B cell (primary cell): Measurements from ENCODE around the gene AZGP1. TPM values are rescaled to one million over a fixed set of nuclear protein-coding genes. Genes with fewer than 3 reads are reported as not detected.
"Not testable (repeated sequence)": the region's sequence is repeated elsewhere in the genome, so short reads cannot be mapped to it uniquely, and the experiment has no call there.

Source experiments
- ATAC-seq: fragments of 200-7000 bp; cut with Tn5 transposase; one replicate; pipeline ENCODE4 v1.10.0; 2021; ENCODE audit warnings: low read depth, mild to moderate bottlenecking, moderate number of reproducible peaks, moderate library complexity
- CTCF ChIA-PET: fragments of 350-600 bp; sonication (Branson Sonifier 250); formaldehyde crosslinking; loops from one replicate; lab custom pipeline; 2021; ENCODE audit warnings: antibody characterized with exemption, inconsistent platforms; lab: Charles Lee
- POLR2A ChIA-PET: fragments of 350-600 bp; sonication (Branson Sonifier 250); formaldehyde crosslinking; loops from one replicate; lab custom pipeline; 2021; ENCODE audit warnings: antibody characterized with exemption; lab: Charles Lee
- DNase-seq: peaks from one replicate; pipeline ENCODE4 v3.0.0; 2013
- H2AFZ ChIP-seq: 2 replicates; pipeline ENCODE4 v1.6.1; 2012; ENCODE audit warnings: mild to moderate bottlenecking, low read depth, low read length; ENCODE audit not compliant: insufficient read depth, poor library complexity, severe bottlenecking
- H3K27ac ChIP-seq, 2 donors: 1 replicate in 1 of 2; 2 replicates in 1 of 2; pipeline ENCODE4 v1.5.1; 2012 to 2013; ENCODE audit warnings: low read length in 2 of 2, mild to moderate bottlenecking in 2 of 2, moderate library complexity in 1 of 2
- H3K27me3 ChIP-seq, 4 experiments: fragments of 200-600 bp in 1 of 4; sonication (generic) in 1 of 4; replicated peaks in 1 of 4; 1 replicate in 2 of 4; 2 replicates in 2 of 4; pipeline versions ENCODE4 v1.6.1 to v1.7.0; 2013 to 2016; ENCODE audit warnings: low read length in 3 of 4, mild to moderate bottlenecking in 2 of 4, mixed read lengths in 1 of 4, moderate library complexity in 1 of 4; ENCODE audit not compliant: insufficient read depth in 4 of 4, control insufficient read depth in 3 of 4; ENCODE audit errors: control extremely low read depth in 1 of 4
- H3K36me3 ChIP-seq, 2 experiments: replicated peaks in 1 of 2; 1 replicate in 1 of 2; 2 replicates in 1 of 2; pipeline versions ENCODE4 v1.6.1 to v1.7.1; 2013; ENCODE audit warnings: low read length in 1 of 2; ENCODE audit not compliant: insufficient read depth in 2 of 2, control insufficient read depth in 1 of 2; ENCODE audit errors: control extremely low read depth in 1 of 2, extremely low read depth in 1 of 2
- H3K4me1 ChIP-seq, 2 donors: fragments of 200-600 bp in 1 of 2; sonication (generic) in 1 of 2; 1 replicate in 1 of 2; 2 replicates in 1 of 2; pipeline versions ENCODE4 v1.5.1 to v1.6.1; 2013 to 2017; ENCODE audit warnings: low read length in 2 of 2; ENCODE audit not compliant: control insufficient read depth in 2 of 2, insufficient read depth in 2 of 2
- H3K4me2 ChIP-seq: replicated peaks from 2 replicates; pipeline ENCODE3; 2012; ENCODE audit warnings: mild to moderate bottlenecking, low read depth, low read length; ENCODE audit not compliant: poor library complexity, severe bottlenecking
- H3K4me3 ChIP-seq, 5 experiments: fragments of 200-600 bp in 1 of 5; sonication (generic) in 1 of 5; 1 replicate in 3 of 5; 2 replicates in 2 of 5; pipeline versions ENCODE4 v1.5.1 to v1.7.0; 2011 to 2016; ENCODE audit warnings: low read length in 4 of 5, mild to moderate bottlenecking in 4 of 5, low read depth in 2 of 5, control low read depth in 1 of 5, moderate library complexity in 1 of 5; ENCODE audit not compliant: insufficient read depth in 1 of 5; ENCODE audit errors: control extremely low read depth in 1 of 5, extremely low read depth in 1 of 5
- H3K79me2 ChIP-seq: fragments of 200-600 bp; sonication (generic); one replicate; pipeline ENCODE4 v1.6.0; 2016; ENCODE audit warnings: low read length; ENCODE audit not compliant: control insufficient read depth, insufficient read depth
- H3K9ac ChIP-seq: fragments of 200-600 bp; sonication (generic); 2 replicates; pipeline ENCODE4 v1.6.1; 2017; ENCODE audit warnings: mild to moderate bottlenecking, low read length, moderate library complexity
- H3K9me3 ChIP-seq, 3 donors: one replicate each; pipeline versions ENCODE4 v1.6.1 to v1.7.1; 2013; ENCODE audit warnings: low read length in 2 of 3; ENCODE audit not compliant: control insufficient read depth in 2 of 3, insufficient read depth in 1 of 3; ENCODE audit errors: control extremely low read depth in 1 of 3
- H4K20me1 ChIP-seq: 2 replicates; pipeline ENCODE4 v1.6.0; 2012; ENCODE audit warnings: mild to moderate bottlenecking, low read length; ENCODE audit not compliant: insufficient read depth, control insufficient read depth, poor library complexity, severe bottlenecking
- H3K27ac Mint-ChIP-seq: one replicate; pipeline ENCODE4 v1.8.0; 2021; ENCODE audit warnings: mixed read lengths
- H3K27me3 Mint-ChIP-seq: one replicate; pipeline ENCODE4 v1.8.0; 2021; ENCODE audit warnings: mixed read lengths
- H3K4me1 Mint-ChIP-seq: one replicate; pipeline ENCODE4 v1.8.0; 2021; ENCODE audit warnings: mixed read lengths
- H3K4me3 Mint-ChIP-seq: one replicate; pipeline ENCODE4 v1.8.0; 2021; ENCODE audit warnings: mixed read lengths
- H3K9me3 Mint-ChIP-seq: one replicate; pipeline ENCODE4 v1.8.0; 2022; ENCODE audit warnings: mixed read lengths; ENCODE audit not compliant: insufficient read depth
- EZH2 ChIP-seq: IDR thresholded peaks from 2 replicates; pipeline ENCODE4 v1.6.1; 2012; ENCODE audit warnings: borderline replicate concordance, low read depth, mild to moderate bottlenecking, moderate library complexity, low read length; ENCODE audit not compliant: insufficient read depth, poor library complexity, severe bottlenecking
- WGBS: methylation state at CpG from one replicate; pipeline ENCODE4 v1.1.5; 2013; ENCODE audit warnings: missing lambda C conversion rate; ENCODE audit not compliant: insufficient coverage; 5-methylcytosine and 5-hydroxymethylcytosine counted together
- intact Hi-C: fragments of 100-400 bp; cut with micrococcal nuclease; formaldehyde crosslinking; loops from one replicate; pipeline ENCODE4 v1.10.0; 2022
- polyA plus RNA-seq: library from polyadenylated mRNA; depleted of rRNA; stranded (reverse); fragments of >200 nt; gene quantifications from 2 replicates; pipeline ENCODE4 v1.2.3, GENCODE V29; 2012
- total RNA-seq, 2 donors: library from RNA; stranded (reverse); fragments of 120-200 nt in 1 of 2; gene quantifications; 1 replicate in 1 of 2; 2 replicates in 1 of 2; pipeline versions ENCODE4 v1.2.3 to v1.2.4, GENCODE V29; 2013 to 2022
- TF ChIP-seq, protein P1 (sequence below): fragments of 200-600 bp; IDR thresholded peaks from one replicate; pipeline ENCODE4 v1.8.0; 2022; ENCODE audit warnings: antibody characterized with exemption, mild to moderate bottlenecking

The AZGP1 gene
- total and polyA plus RNA-seq, 2 donors (not counting 1 experiment from before 2014, with no cell fraction given), result not detected

DNA sequence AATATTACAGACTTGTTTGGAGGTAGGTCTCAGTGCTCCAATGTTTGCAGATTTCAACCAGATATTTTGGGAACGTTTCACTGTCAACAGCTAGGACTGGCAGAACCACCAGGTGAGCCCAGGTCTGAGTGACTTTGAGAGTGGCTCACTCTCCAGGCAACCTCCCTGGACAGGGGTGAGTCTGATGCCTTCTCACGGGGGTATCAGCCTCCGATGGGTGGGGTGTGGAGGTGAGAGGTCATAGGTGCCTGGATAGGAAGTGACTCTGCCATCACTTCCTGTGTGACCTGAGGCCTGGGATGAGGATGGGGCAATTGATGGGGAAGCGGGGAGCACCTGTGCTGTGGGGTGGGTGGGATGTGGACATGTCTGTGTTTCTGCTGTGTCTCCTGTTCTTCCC, 4.6 kb downstream of the AZGP1 start:
- no peak overlapping the region for H2AFZ ChIP-seq
- POLR2A ChIA-PET, result no interaction called here
- DNase-seq (no peak), ATAC-seq (no peak)
- no peak overlapping the region for H3K4me3 ChIP-seq
- intact Hi-C loops, result no loop called here
- Mint-ChIP-seq H3K27me3 (peaks cover 49% of the 10 kb centered on the region), H3K9me3 (no peaks in the 10 kb centered on the region), H3K27ac (no peak overlapping the region), H3K4me1 (no peaks in the 10 kb centered on the region), H3K4me3 (no peak overlapping the region)
- no peak overlapping the region for H3K9ac ChIP-seq
- peaks cover 0 to 8% (median 0%) of the 10 kb centered on the region in 3 donors for H3K9me3 ChIP-seq
- TF ChIP-seq, protein P1, sequence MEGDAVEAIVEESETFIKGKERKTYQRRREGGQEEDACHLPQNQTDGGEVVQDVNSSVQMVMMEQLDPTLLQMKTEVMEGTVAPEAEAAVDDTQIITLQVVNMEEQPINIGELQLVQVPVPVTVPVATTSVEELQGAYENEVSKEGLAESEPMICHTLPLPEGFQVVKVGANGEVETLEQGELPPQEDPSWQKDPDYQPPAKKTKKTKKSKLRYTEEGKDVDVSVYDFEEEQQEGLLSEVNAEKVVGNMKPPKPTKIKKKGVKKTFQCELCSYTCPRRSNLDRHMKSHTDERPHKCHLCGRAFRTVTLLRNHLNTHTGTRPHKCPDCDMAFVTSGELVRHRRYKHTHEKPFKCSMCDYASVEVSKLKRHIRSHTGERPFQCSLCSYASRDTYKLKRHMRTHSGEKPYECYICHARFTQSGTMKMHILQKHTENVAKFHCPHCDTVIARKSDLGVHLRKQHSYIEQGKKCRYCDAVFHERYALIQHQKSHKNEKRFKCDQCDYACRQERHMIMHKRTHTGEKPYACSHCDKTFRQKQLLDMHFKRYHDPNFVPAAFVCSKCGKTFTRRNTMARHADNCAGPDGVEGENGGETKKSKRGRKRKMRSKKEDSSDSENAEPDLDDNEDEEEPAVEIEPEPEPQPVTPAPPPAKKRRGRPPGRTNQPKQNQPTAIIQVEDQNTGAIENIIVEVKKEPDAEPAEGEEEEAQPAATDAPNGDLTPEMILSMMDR, result no peak
- TF ChIP-seq EZH2, result no peak
- no peaks in the 10 kb centered on the region for H3K4me1 ChIP-seq
- peaks cover 0 to 14% (median 1%) of the 10 kb centered on the region in 4 experiments for H3K27me3 ChIP-seq
- no peaks in the 10 kb centered on the region for H3K36me3 ChIP-seq
- H3K79me2 ChIP-seq, result no peaks in the 10 kb centered on the region
- CTCF ChIA-PET, result no interaction called here
- no peaks in the 10 kb centered on the region for H4K20me1 ChIP-seq
- WGBS, result 70% methylated on average over 3 of the region's 4 CpGs
- no peak overlapping the region for H3K27ac ChIP-seq
- H3K4me2 ChIP-seq, result no peak overlapping the region

DNA sequence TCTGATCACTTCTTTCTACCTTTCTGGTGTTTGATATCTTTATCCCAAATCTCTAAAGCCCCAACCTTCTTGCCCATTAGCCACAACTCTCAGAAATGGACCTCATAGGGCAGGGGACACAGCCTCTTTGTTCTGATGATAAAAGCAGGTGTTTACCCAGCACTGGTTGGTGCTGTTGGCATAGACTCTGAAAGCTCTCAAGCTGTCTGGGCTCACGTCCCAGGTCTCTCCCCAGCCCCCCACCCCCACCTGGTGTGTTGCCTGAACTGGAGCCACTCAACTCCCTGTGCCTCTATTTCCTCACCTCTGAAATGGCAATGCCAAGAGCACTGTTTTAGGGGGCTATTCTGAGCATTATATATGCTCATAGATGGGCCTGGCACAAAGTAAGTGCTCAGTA, 6.0 kb downstream of the AZGP1 start:
- H3K9me3 ChIP-seq, H2AFZ ChIP-seq, DNase-seq, intact Hi-C loops, H3K27ac Mint-ChIP-seq, POLR2A ChIA-PET, H3K4me3 Mint-ChIP-seq, H3K9me3 Mint-ChIP-seq, H3K27ac ChIP-seq, ATAC-seq, H3K4me1 ChIP-seq, H3K4me2 ChIP-seq, H3K36me3 ChIP-seq, H3K4me3 ChIP-seq, H3K4me1 Mint-ChIP-seq, H4K20me1 ChIP-seq, H3K79me2 ChIP-seq, H3K9ac ChIP-seq: not testable (repeated sequence)
- H3K27me3 ChIP-seq, result peaks cover 0 to 17% (median 4%) of the 10 kb centered on the region in 4 experiments
- CTCF ChIA-PET, result interaction anchor here (0.6 to 1.6 kb wide), 3 partner anchors 10 to 166 kb away, joined by 4 to 6 read pairs (median 4); no protein-coding TSS in a partner anchor
- H3K27me3 Mint-ChIP-seq, result peaks cover 46% of the 10 kb centered on the region
- WGBS, result no CpG with 5 or more reads among the region's 1 CpG
